ENCODE measurements around the gene SPAG6.

SPAG6 gene

GRCh38 chr10:22460101-22460500 is 114.8 kb downstream of the SPAG6 start:
- H3F3A ChIP-seq (ENCODE audit: insufficient read depth) = no peaks in the 10 kb centered on the region
- H3K9me2 ChIP-seq (replicated peaks; ENCODE audit: insufficient read depth, low read length) = no peaks in the 10 kb centered on the region
- H3K4me2 ChIP-seq (ENCODE audit: low read depth, low read length, poor library complexity, severe bottlenecking) = no peak overlapping the region
- H2AFZ ChIP-seq (ENCODE audit: low read depth, low read length, severe bottlenecking) = no peak overlapping the region
- no peaks in the 10 kb centered on the region for H3K79me2 ChIP-seq (ENCODE audit: insufficient read depth, low read length)
- no peaks in the 10 kb centered on the region for H3K9me3 ChIP-seq (ENCODE audit: insufficient read depth, low read length)
- H3K9ac ChIP-seq (ENCODE audit: low read length) = no peak overlapping the region
- no peaks in the 10 kb centered on the region for H3K27me3 ChIP-seq (ENCODE audit: low read length)
- TF ChIP-seq CTCF (IDR thresholded peaks at IDR 0.05; ENCODE audit: insufficient read depth, low read length, poor library complexity, severe bottlenecking) (no peak), EZH2phosphoT487 (conservative IDR thresholded peaks at IDR 0.05; ENCODE audit: low read length) (no peak)
- no peak overlapping the region for H3K27ac ChIP-seq (ENCODE audit: low read depth, low read length)
- no peaks in the 10 kb centered on the region for H4K20me1 ChIP-seq (ENCODE audit: low read depth, low read length)
- no peaks in the 10 kb centered on the region for H3K36me3 ChIP-seq (ENCODE audit: low read length)
- H3K4me3 ChIP-seq (ENCODE audit: insufficient read depth, low read length, poor library complexity, severe bottlenecking) = no peak overlapping the region

GRCh38 chr10:22460531-22461403 is 115.5 kb downstream of the SPAG6 start:
- H3K9me3 ChIP-seq (ENCODE audit: insufficient read depth, low read length) = no peaks in the 10 kb centered on the region
- no peaks in the 10 kb centered on the region for H3K9me2 ChIP-seq (replicated peaks; ENCODE audit: insufficient read depth, low read length)
- H3K27me3 ChIP-seq (ENCODE audit: low read length) = no peaks in the 10 kb centered on the region
- H3K4me2 ChIP-seq (ENCODE audit: low read depth, low read length, poor library complexity, severe bottlenecking) = no peak overlapping the region
- no peak overlapping the region for H3K27ac ChIP-seq (ENCODE audit: low read depth, low read length)
- no peak overlapping the region for H3K9ac ChIP-seq (ENCODE audit: low read length)
- H3K79me2 ChIP-seq (ENCODE audit: insufficient read depth, low read length) = no peaks in the 10 kb centered on the region
- H3K4me3 ChIP-seq (ENCODE audit: insufficient read depth, low read length, poor library complexity, severe bottlenecking) = no peak overlapping the region
- H3K36me3 ChIP-seq (ENCODE audit: low read length) = no peaks in the 10 kb centered on the region
- no peaks in the 10 kb centered on the region for H4K20me1 ChIP-seq (ENCODE audit: low read depth, low read length)
- no peak overlapping the region for H2AFZ ChIP-seq (ENCODE audit: low read depth, low read length, severe bottlenecking)
- TF ChIP-seq EZH2phosphoT487 (conservative IDR thresholded peaks at IDR 0.05; ENCODE audit: low read length) (no peak), CTCF (IDR thresholded peaks at IDR 0.05; ENCODE audit: insufficient read depth, low read length, poor library complexity, severe bottlenecking) (no peak)
- no peaks in the 10 kb centered on the region for H3F3A ChIP-seq (ENCODE audit: insufficient read depth)

- H3K9me3 ChIP-seq (ENCODE audit: insufficient read depth, low read length) = no peaks in the 10 kb centered on the region
- no peaks in the 10 kb centered on the region for H3K27me3 ChIP-seq (ENCODE audit: low read length)
- H3K4me3 ChIP-seq (ENCODE audit: insufficient read depth, low read length, poor library complexity, severe bottlenecking) = no peak overlapping the region
- no peaks in the 10 kb centered on the region for H3K36me3 ChIP-seq (ENCODE audit: low read length)
- TF ChIP-seq EZH2phosphoT487 (conservative IDR thresholded peaks at IDR 0.05; ENCODE audit: low read length) = no peak
- TF ChIP-seq CTCF (IDR thresholded peaks at IDR 0.05; ENCODE audit: insufficient read depth, low read length, poor library complexity, severe bottlenecking) = no peak
- H4K20me1 ChIP-seq (ENCODE audit: low read depth, low read length) = no peaks in the 10 kb centered on the region
- H3K9ac ChIP-seq (ENCODE audit: low read length) = no peak overlapping the region
- H3K27ac ChIP-seq (ENCODE audit: low read depth, low read length) = no peak overlapping the region
- no peaks in the 10 kb centered on the region for H3F3A ChIP-seq (ENCODE audit: insufficient read depth)
- H2AFZ ChIP-seq (ENCODE audit: low read depth, low read length, severe bottlenecking) = no peak overlapping the region
- H3K79me2 ChIP-seq (ENCODE audit: insufficient read depth, low read length) = no peaks in the 10 kb centered on the region
- no peaks in the 10 kb centered on the region for H3K9me2 ChIP-seq (replicated peaks; ENCODE audit: insufficient read depth, low read length)
- H3K4me2 ChIP-seq (ENCODE audit: low read depth, low read length, poor library complexity, severe bottlenecking) = no peak overlapping the region
These were observed 116.6 kb downstream of the SPAG6 start for GRCh38 chr10:22461891-22462290.

Data from SU-DHL-6 (cell line).